HG03558 (cell line): Measurements from ENCODE around the gene C4orf50.

ENCODE experiments used
- ATAC-seq: cut with Tn5 transposase; IDR thresholded peaks from one replicate; pipeline ENCODE4 v1.9.1; 2021; ENCODE audit warnings: moderate number of reproducible peaks; ENCODE audit not compliant: unreplicated experiment; ENCODE audit errors: extremely low read depth

The C4orf50 gene

DNA sequence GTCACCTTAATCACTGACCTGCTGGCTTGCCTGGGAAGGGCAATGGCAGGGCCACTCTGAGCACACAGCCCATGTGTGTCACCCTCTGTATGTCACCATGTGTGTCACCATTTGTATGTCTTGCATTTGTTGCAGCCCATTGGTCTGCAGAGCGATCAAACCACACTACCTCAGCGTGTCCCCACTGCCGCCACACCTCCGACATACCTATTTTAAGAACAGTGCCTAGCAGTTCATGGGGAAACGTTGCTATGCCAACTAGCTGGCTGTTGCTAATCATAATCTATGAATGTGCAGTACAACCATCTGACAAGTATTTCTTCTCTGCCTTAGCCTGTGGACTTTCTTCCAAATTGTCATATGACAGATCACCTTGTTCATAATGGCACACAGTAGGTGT, 117.4 kb downstream of the C4orf50 start:
- ATAC-seq, result no peak

- no peak for ATAC-seq
Measured at GRCh38 chr4:5899881-5900280, 118.3 kb downstream of the C4orf50 start.

- ATAC-seq, result no peak
Measured at GRCh38 chr4:5899396-5899795, 118.8 kb downstream of the C4orf50 start.

GRCh38 chr4:5897674-5898073, 120.6 kb downstream of the C4orf50 start:
- no peak for ATAC-seq

DNA sequence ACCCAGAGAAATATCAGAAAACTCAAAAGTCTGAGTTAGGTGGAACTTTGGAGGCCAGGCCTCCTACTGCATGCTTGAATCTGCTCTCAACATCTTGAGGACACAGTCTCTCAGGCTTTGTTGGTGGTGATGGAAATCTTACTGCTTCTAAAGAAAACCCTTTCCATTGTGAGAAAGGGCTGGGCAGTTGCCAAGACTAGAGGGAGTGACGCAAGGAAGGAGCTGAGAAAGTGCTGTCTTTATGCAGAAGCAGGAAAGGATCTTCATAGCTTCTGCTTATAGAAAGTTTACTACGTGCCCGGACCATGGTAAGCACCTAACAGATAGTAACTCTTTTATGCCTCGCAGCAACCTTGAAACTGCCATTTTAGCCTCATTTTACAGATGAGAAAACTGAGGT, 122.9 kb downstream of the C4orf50 start:
- no peak for ATAC-seq

GRCh38 chr4:5894266-5894665, 124.0 kb downstream of the C4orf50 start:
- no peak for ATAC-seq

GRCh38 chr4:5893591-5893990, 124.6 kb downstream of the C4orf50 start:
- no peak for ATAC-seq

DNA sequence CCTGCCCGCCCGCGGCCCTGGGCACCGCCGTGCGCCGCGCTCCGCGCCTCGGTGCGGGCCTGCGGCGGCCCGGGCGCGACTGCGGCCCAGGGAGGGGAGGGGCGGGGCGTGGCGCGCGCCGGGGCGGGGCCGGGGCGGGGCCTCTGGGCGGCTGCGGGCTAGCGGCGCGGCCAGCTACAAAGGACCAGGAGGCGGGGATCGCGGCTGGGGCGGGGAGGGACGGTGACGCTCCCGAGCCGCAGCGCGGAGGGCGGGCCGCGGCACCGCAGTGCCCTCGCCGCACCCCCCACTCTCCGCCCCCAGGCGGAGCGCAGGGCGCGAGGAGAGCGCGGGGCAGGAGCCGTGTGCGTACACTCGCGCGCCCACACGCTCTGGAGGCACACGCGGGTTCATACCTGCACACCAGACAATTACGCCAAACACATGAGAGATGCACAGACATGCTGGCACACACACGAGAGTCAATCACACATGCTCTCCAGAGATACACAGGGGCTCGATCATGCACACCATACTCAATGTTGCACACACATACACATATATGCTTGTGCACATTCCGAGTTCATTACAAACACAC, 125.1 kb downstream of the C4orf50 start, which contains the start of gene CRMP1:
TSS of gene CRMP1 (minus strand) at position 83 of the 577 bp plus-strand sequence. CDS start 117 bp downstream, outside the sequence.
- ATAC-seq, result no peak

DNA sequence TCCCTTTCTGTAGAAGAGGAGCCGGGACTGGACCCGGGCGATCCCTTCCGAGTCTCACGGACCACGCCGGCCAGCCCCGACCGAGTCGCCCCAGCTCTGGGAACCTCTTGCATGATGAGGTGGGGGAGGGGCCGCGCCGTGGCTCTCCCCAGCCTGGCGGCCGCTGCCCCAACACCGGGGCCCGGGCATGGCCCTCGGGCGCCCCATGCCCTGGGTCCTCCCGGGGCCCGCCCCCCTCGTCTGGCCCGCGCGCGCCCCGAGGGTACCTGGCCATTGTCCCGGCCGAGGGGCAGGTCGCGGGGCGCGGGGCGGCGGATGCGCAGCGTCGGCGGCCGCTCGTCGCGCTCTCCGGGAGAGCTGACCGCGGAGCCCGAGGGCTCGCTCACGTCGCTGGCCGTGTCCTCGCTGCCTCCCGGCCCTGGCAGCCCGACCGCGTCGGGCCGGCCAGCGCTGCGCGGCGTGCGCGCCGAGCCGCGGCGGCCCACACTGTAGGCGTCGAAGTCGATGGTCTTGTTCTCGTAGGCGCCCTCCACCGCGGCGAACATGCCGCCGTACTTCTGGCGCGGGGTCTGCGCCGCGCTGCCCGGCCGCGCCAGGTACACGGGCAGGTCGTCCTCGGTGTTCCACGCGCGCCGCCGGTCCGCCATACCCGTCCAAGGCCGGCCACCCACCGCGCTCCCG, 125.8 kb downstream of the C4orf50 start:
- no peak for ATAC-seq

DNA sequence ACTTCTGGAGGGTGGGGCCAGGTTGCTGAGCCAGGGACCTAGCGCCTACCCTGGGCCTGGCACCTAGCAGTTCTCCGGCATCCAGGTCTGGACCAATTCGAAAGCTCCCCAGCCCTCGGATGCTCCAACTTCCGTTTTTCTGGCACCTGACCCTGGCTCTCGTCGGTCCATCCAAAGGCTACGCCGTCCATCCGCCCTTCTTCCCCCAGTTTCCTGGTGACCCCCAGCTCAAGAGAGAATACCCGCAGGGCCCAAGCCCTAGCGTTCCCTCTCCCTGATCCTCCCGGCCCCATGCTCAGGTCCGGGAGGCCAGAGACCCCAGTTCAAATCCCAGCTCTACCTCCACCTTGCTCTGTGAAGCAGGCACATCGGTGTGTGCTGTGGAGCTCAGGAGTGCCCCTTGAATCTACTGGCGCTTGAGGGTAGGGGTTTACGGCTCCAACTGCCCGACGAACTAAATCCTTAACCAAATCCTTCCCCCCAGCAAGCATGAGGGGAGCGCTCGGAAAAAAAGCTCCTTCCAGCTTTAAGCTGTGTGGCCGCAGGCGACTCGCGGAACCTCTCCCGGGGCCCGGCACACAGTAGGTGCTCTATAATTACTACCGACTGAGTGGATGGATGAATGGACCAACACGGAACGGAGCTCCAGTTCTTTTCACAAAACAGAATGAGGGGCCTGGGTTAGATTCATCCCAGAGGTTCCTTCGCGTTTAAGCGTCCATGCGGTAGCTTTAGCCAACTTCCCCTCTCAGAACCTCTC, 126.5 kb downstream of the C4orf50 start:
- no peak for ATAC-seq

DNA sequence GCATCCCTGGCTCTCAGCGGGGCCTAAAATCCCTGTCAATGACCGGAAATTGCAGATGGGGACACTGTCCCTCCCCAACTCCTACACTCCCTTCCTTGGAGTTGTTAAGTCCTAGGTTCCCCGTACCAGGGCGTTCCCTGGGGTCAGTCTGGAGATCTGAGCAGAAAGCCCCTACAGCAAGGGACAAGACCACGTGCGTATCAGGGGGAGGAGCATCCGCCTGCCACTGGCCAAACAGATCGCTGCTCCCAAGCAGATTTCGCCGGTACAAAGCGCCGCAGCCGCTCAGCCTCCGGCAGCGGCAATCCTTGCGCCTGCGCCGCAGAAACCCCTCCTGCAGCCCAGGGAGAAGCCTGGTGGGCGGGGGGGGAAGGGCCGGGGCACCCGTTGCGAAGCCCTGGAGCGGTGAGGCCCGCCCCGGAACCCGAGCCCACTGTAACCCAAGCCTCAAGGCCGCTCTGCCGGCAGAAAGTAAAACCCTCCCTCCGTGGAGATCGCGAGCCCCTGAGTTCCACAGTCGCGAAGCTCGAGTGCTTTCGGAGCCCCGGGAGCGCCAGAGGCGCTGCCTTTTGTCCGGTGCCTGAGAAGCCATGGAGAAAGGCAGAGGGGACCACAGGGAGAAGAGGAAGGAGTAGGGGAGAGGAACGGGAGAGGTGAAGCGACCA, 128.0 kb downstream of the C4orf50 start:
- ATAC-seq, result no peak

GRCh38 chr4:5889002-5889696, 129.1 kb downstream of the C4orf50 start:
- ATAC-seq, result no peak

DNA sequence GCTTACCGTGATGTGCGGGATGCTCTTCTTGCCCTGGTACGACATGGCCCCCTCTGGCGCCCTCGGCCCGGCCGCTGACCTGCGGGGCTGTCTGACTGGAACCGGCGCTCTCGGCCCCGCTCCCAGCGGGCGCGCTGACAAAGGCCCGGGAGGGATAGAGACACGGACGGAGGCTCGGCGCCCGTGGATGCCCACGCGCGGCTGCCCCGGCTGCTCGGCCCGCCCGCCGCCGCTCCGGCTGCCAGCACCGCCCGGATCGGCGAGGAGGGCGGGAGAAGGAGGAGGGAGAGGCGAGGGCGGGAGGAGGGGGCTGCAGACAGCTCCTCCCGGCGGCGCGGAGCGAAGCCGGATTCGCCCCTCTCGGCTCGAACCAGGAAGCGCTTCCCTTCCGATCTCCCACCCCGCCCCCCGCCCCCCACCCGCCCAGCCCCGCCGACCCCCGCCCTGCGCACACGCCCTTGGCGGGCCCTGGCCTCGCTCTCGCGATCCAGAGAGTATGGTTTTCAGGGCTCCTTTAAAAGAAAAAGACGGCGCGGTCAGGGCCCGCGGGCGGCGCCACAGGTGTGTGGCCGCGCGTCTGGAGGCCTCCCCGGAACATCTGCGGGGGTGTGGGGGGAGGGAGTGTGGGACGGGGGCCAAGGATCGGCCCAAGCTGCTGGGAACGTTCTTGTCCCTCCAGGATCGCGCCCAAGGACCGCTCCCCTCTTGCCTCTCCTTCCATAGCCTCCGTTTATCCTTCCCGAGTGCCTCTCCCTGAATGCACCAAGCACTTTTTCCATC, 129.8 kb downstream of the C4orf50 start:
- ATAC-seq, result no peak

- no peak for ATAC-seq
Measured at GRCh38 chr4:5887361-5888221, 130.6 kb downstream of the C4orf50 start.

- no peak for ATAC-seq
Measured at GRCh38 chr4:5887011-5887360, 131.2 kb downstream of the C4orf50 start.

GRCh38 chr4:5885733-5886132, 132.5 kb downstream of the C4orf50 start:
- ATAC-seq, result no peak

- no peak for ATAC-seq
Measured at GRCh38 chr4:5884796-5885195, 133.4 kb downstream of the C4orf50 start.

GRCh38 chr4:5883916-5884315, 134.3 kb downstream of the C4orf50 start:
- ATAC-seq, result no peak

- ATAC-seq, result no peak
Measured at GRCh38 chr4:5882947-5883346, 135.3 kb downstream of the C4orf50 start.
